Cardiac muscle cell (in vitro differentiated cells and primary cell): ENCODE results near the gene TEX36. TPM values are rescaled to one million over a fixed set of nuclear protein-coding genes. Genes with fewer than 3 reads are reported as not detected.
"Not testable (repeated sequence)": the region's sequence is repeated elsewhere in the genome, so short reads cannot be mapped to it uniquely, and the experiment has no call there.

Experiments used
- DNase-seq, 2 donors: peaks; one replicate each; pipeline versions ENCODE4 v3.0.0 to v3.0.0-alpha.2; 2010 to 2017; ENCODE audit warnings: low read depth in 1 of 2, low spot score in 1 of 2
- H3K27ac ChIP-seq: fragments of 200-600 bp; sonication (generic); 2 replicates; pipeline ENCODE4 v1.5.1; 2016
- H3K27me3 ChIP-seq: fragments of 200-600 bp; sonication (generic); 2 replicates; pipeline ENCODE4 v1.6.0; 2016; ENCODE audit warnings: control low read depth
- H3K36me3 ChIP-seq: fragments of 200-600 bp; sonication (generic); 2 replicates; pipeline ENCODE4 v1.5.1; 2016; ENCODE audit warnings: control low read depth
- H3K4me1 ChIP-seq: fragments of 200-600 bp; sonication (generic); 2 replicates; pipeline ENCODE4 v1.8.1; 2017; ENCODE audit warnings: low read depth, mild to moderate bottlenecking, mixed run types
- H3K4me3 ChIP-seq: fragments of 200-600 bp; sonication (generic); 2 replicates; pipeline ENCODE4 v1.5.1; 2016; ENCODE audit warnings: mild to moderate bottlenecking
- H3K9me3 ChIP-seq: fragments of 200-600 bp; sonication (generic); 2 replicates; pipeline ENCODE4 v1.5.1; 2017; ENCODE audit warnings: low read depth, mild to moderate bottlenecking, control low read depth
- CTCF ChIP-seq: IDR thresholded peaks from 2 replicates; pipeline ENCODE4 v1.5.1; 2012; ENCODE audit warnings: low read depth, mild to moderate bottlenecking, low read length
- polyA plus RNA-seq: library from polyadenylated mRNA; unstranded; fragments of >200 nt; fragmentation: Nextera tagmentation; extraction: Ambion mirVana; gene quantifications from 2 replicates; pipeline ENCODE4 v1.2.1, GENCODE V29; 2016
- total RNA-seq: library from RNA; depleted of rRNA; stranded (reverse); fragments of >200 nt; gene quantifications from 2 replicates; pipeline ENCODE4 v1.2.3, GENCODE V29; 2016

TEX36 gene
- total and polyA plus RNA-seq, 2 experiments from 2014 or later: not detected

GRCh38 chr10:125719173-125720001 is 36.4 kb upstream of the TEX36 start, which contains the start of gene EDRF1:
TSS of gene EDRF1 (plus strand) at chr10:125719709. CDS start at chr10:125719808, 99 bp downstream.
- Histone ChIP-seq H3K27ac (peak within 1 kb of the TSS; percentile 74), H3K36me3 (peaks cover 28% of the 10 kb centered on the region), H3K27me3 (no peaks in the 10 kb centered on the region), H3K4me3 (peak within 1 kb of the TSS; percentile 85), H3K4me1 (peaks cover 6% of the 10 kb centered on the region), H3K9me3 (no peaks in the 10 kb centered on the region)
- no peak for TF ChIP-seq CTCF
- DNase-seq: peak; percentile 99

GRCh38 chr10:125714728-125715127 is 31.8 kb upstream of the TEX36 start:
- H3K4me3 ChIP-seq, H3K27me3 ChIP-seq, H3K27ac ChIP-seq, H3K9me3 ChIP-seq, H3K36me3 ChIP-seq, DNase-seq, H3K4me1 ChIP-seq: not testable (repeated sequence)

GRCh38 chr10:125711110-125711750 is 28.3 kb upstream of the TEX36 start:
- no peaks in the 10 kb centered on the region for H3K27me3 ChIP-seq
- no peak for DNase-seq
- peaks cover 26% of the 10 kb centered on the region for H3K4me1 ChIP-seq
- no peaks in the 10 kb centered on the region for H3K36me3 ChIP-seq
- no peaks in the 10 kb centered on the region for H3K9me3 ChIP-seq
- no peak for TF ChIP-seq CTCF
- H3K27ac ChIP-seq: no peak overlapping the region
- no peak overlapping the region for H3K4me3 ChIP-seq

GRCh38 chr10:125709553-125710474 is 26.9 kb upstream of the TEX36 start:
- peak in 1 of 2 donors; percentile 37 for DNase-seq
- Histone ChIP-seq H3K36me3 (no peaks in the 10 kb centered on the region), H3K4me3 (no peak overlapping the region), H3K9me3 (no peaks in the 10 kb centered on the region), H3K27me3 (no peaks in the 10 kb centered on the region), H3K4me1 (peaks cover 26% of the 10 kb centered on the region), H3K27ac (no peak overlapping the region)
- no peak for TF ChIP-seq CTCF

- TF ChIP-seq CTCF: no peak
- peak overlapping the region; percentile 19 for H3K27ac ChIP-seq
- no peaks in the 10 kb centered on the region for H3K9me3 ChIP-seq
- no peak for DNase-seq
- H3K4me3 ChIP-seq: no peak overlapping the region
- no peaks in the 10 kb centered on the region for H3K36me3 ChIP-seq
- peaks cover 26% of the 10 kb centered on the region for H3K4me1 ChIP-seq
- no peaks in the 10 kb centered on the region for H3K27me3 ChIP-seq
Measured at GRCh38 chr10:125708971-125709503, 26.1 kb upstream of the TEX36 start.
